GM23338 (cell line): Measurements from ENCODE around the gene ANKH. TPM values are rescaled to one million over a fixed set of nuclear protein-coding genes. Genes with fewer than 3 reads are reported as not detected.

Experiments used
- ATAC-seq: fragments of 200-7000 bp; cut with Tn5 transposase; 3 replicates; pipeline ENCODE4 v1.9.1; 2020
- DNase-seq: peaks from one replicate; pipeline ENCODE4 v3.0.0-alpha.2; 2015; ENCODE audit warnings: low spot score
- H2AFZ ChIP-seq: fragments of 200-600 bp; sonication (generic); 2 replicates; pipeline ENCODE4 v1.8.0; 2016; ENCODE audit warnings: antibody characterized with exemption, mild to moderate bottlenecking, moderate library complexity
- H3F3A ChIP-seq: fragments of 200-600 bp; sonication (generic); replicated peaks from 2 replicates; pipeline ENCODE4 v1.8.0; 2017; ENCODE audit warnings: antibody characterized with exemption, mixed run types, low read depth
- H3K27ac ChIP-seq: fragments of 200-600 bp; sonication (generic); 2 replicates; pipeline ENCODE4 v1.6.1; 2016; ENCODE audit warnings: low read depth
- H3K27me3 ChIP-seq: fragments of 200-600 bp; sonication (generic); 2 replicates; pipeline ENCODE4 v1.8.0; 2016; ENCODE audit warnings: mild to moderate bottlenecking, mixed run types, moderate library complexity; ENCODE audit not compliant: insufficient read depth
- H3K36me3 ChIP-seq: fragments of 200-600 bp; sonication (generic); 2 replicates; pipeline ENCODE4 v1.8.0; 2016; ENCODE audit warnings: mild to moderate bottlenecking; ENCODE audit not compliant: insufficient read depth
- H3K4me1 ChIP-seq: fragments of 200-600 bp; sonication (generic); 2 replicates; pipeline ENCODE4 v1.8.0; 2016; ENCODE audit warnings: mild to moderate bottlenecking, moderate library complexity; ENCODE audit not compliant: insufficient read depth
- H3K4me2 ChIP-seq: fragments of 200-600 bp; sonication (generic); 2 replicates; pipeline ENCODE4 v1.7.1; 2017; ENCODE audit warnings: mixed run types
- H3K4me3 ChIP-seq: fragments of 200-600 bp; sonication (generic); 2 replicates; pipeline ENCODE4 v1.6.1; 2016; ENCODE audit warnings: mixed run types
- H3K79me2 ChIP-seq: fragments of 200-600 bp; sonication (generic); replicated peaks from 2 replicates; pipeline ENCODE4 v1.8.0; 2017; ENCODE audit warnings: mild to moderate bottlenecking; ENCODE audit not compliant: insufficient read depth
- H3K9me2 ChIP-seq: fragments of 200-600 bp; sonication (generic); 2 replicates; pipeline ENCODE4 v1.8.0; 2017; ENCODE audit not compliant: insufficient read depth
- H4K20me1 ChIP-seq: fragments of 200-600 bp; sonication (generic); replicated peaks from 2 replicates; pipeline ENCODE4 v1.8.0; 2017; ENCODE audit warnings: mild to moderate bottlenecking; ENCODE audit not compliant: insufficient read depth
- H3K27ac Mint-ChIP-seq: 2 replicates; pipeline ENCODE4 v1.8.0; 2020; ENCODE audit warnings: inconsistent platforms, mild to moderate bottlenecking, moderate library complexity, mixed read lengths
- H3K27me3 Mint-ChIP-seq: 3 replicates; pipeline ENCODE4 v1.8.0; 2022; ENCODE audit warnings: low read depth, mild to moderate bottlenecking, moderate library complexity, mixed read lengths, inconsistent platforms; ENCODE audit not compliant: insufficient read depth, poor library complexity
- H3K36me3 Mint-ChIP-seq: 3 replicates; pipeline ENCODE4 v1.8.0; 2021; ENCODE audit warnings: low read depth, mild to moderate bottlenecking, inconsistent platforms, moderate library complexity, mixed read lengths
- H3K4me1 Mint-ChIP-seq: 3 replicates; pipeline ENCODE4 v1.8.0; 2020; ENCODE audit warnings: mild to moderate bottlenecking, inconsistent platforms, mixed read lengths
- H3K4me3 Mint-ChIP-seq: 3 replicates; pipeline ENCODE4 v1.8.0; 2021; ENCODE audit warnings: moderate library complexity, mild to moderate bottlenecking, inconsistent platforms, mixed read lengths
- H3K9me3 Mint-ChIP-seq: 3 replicates; pipeline ENCODE4 v1.8.0; 2020; ENCODE audit warnings: moderate library complexity, mild to moderate bottlenecking, inconsistent platforms, mixed read lengths
- CREB1 ChIP-seq: fragments of 250-450 bp; sonication (Bioruptor Pico); IDR thresholded peaks from 2 replicates; pipeline ENCODE4 v1.5.0; 2020; ENCODE audit warnings: low read depth, mild to moderate bottlenecking, moderate library complexity
- CTCF ChIP-seq, 2 experiments: fragments of 200-600 bp in 1 of 2; sonication (generic) in 1 of 2; conservative IDR thresholded peaks; 2 replicates each; pipeline versions ENCODE4 v1.5.1 to v1.6.1; 2016 to 2017; ENCODE audit warnings: antibody characterized with exemption in 2 of 2, low read depth in 2 of 2, mild to moderate bottlenecking in 2 of 2, moderate library complexity in 1 of 2
- ETS1 ChIP-seq: IDR thresholded peaks from 2 replicates; pipeline ENCODE4 v1.6.1; 2016; ENCODE audit warnings: antibody characterized with exemption
- EZH2 ChIP-seq: fragments of 200-600 bp; sonication (generic); IDR thresholded peaks from one replicate; pipeline ENCODE4 v1.8.0; 2017; ENCODE audit warnings: antibody characterized with exemption, mild to moderate bottlenecking, low read depth; ENCODE audit not compliant: unreplicated experiment
- EZH2phosphoT487 ChIP-seq: fragments of 200-600 bp; sonication (generic); IDR thresholded peaks from one replicate; pipeline ENCODE4 v1.8.1; 2018; ENCODE audit warnings: antibody characterized with exemption; ENCODE audit not compliant: unreplicated experiment
- POLR2AphosphoS5 ChIP-seq: IDR thresholded peaks from 2 replicates; pipeline ENCODE4 v1.6.1; 2016; ENCODE audit warnings: antibody characterized with exemption, low read depth
- ZNF114 ChIP-seq: fragments of 250-450 bp; sonication (Bioruptor Pico); IDR thresholded peaks from 2 replicates; pipeline ENCODE4 v1.5.0; 2020; ENCODE audit warnings: mild to moderate bottlenecking, moderate library complexity
- ZNF331 ChIP-seq: fragments of 250-450 bp; sonication (Bioruptor Pico); IDR thresholded peaks from 2 replicates; pipeline ENCODE4 v1.5.0; 2020; ENCODE audit warnings: low read depth, mild to moderate bottlenecking, moderate library complexity
- polyA plus RNA-seq: library from polyadenylated mRNA; unstranded; fragments of >200 nt; fragmentation: Nextera tagmentation; extraction: Ambion mirVana; gene quantifications from 2 replicates; pipeline ENCODE4 v1.2.1, GENCODE V29; 2016
- total RNA-seq: library from RNA; depleted of rRNA; stranded (reverse); fragments of >200 nt; shearing (Covaris generic); gene quantifications from 2 replicates; pipeline ENCODE4 v1.2.3, GENCODE V29; 2014
- TF ChIP-seq, protein P1 (sequence below): IDR thresholded peaks from one replicate; pipeline ENCODE4 v1.6.1; 2018; ENCODE audit warnings: antibody characterized with exemption; ENCODE audit not compliant: unreplicated experiment

The ANKH gene
- total and polyA plus RNA-seq, 2 experiments from 2014 or later = 5.0 to 6.1 TPM

GRCh38 chr5:14757850-14758249, 113.7 kb downstream of the ANKH start:
- Mint-ChIP-seq H3K27ac (no peak overlapping the region), H3K36me3 (no peaks in the 10 kb centered on the region), H3K4me3 (no peak overlapping the region), H3K9me3 (no peaks in the 10 kb centered on the region), H3K27me3 (no peaks in the 10 kb centered on the region), H3K4me1 (peaks cover 14% of the 10 kb centered on the region; the same call in 1 of the 3 replicates)
- Histone ChIP-seq H3K27ac (no peak overlapping the region), H3K9me2 (0 out of 2 replicates have a peak, but pooled peaks cover 5% of the 10 kb centered on the region), H3K4me3 (no peak overlapping the region), H3K27me3 (no peaks in the 10 kb centered on the region), H3K79me2 (no peaks in the 10 kb centered on the region), H3K4me1 (no peaks in the 10 kb centered on the region), H4K20me1 (no peaks in the 10 kb centered on the region), H3K4me2 (no peak overlapping the region), H3K36me3 (no peaks in the 10 kb centered on the region), H2AFZ (no peak overlapping the region), H3F3A (no peaks in the 10 kb centered on the region)
- TF ChIP-seq EZH2 (no peak), CTCF (conservative IDR thresholded peaks at IDR 0.05; ENCODE audit: low read depth in 2 of 2) (no peak), CREB1 (CRISPR knock-in tag) (no peak), ZNF114 (no peak), ZNF331 (CRISPR knock-in tag) (no peak), POLR2AphosphoS5 (no peak), EZH2phosphoT487 (no peak)
- TF ChIP-seq, protein P1, sequence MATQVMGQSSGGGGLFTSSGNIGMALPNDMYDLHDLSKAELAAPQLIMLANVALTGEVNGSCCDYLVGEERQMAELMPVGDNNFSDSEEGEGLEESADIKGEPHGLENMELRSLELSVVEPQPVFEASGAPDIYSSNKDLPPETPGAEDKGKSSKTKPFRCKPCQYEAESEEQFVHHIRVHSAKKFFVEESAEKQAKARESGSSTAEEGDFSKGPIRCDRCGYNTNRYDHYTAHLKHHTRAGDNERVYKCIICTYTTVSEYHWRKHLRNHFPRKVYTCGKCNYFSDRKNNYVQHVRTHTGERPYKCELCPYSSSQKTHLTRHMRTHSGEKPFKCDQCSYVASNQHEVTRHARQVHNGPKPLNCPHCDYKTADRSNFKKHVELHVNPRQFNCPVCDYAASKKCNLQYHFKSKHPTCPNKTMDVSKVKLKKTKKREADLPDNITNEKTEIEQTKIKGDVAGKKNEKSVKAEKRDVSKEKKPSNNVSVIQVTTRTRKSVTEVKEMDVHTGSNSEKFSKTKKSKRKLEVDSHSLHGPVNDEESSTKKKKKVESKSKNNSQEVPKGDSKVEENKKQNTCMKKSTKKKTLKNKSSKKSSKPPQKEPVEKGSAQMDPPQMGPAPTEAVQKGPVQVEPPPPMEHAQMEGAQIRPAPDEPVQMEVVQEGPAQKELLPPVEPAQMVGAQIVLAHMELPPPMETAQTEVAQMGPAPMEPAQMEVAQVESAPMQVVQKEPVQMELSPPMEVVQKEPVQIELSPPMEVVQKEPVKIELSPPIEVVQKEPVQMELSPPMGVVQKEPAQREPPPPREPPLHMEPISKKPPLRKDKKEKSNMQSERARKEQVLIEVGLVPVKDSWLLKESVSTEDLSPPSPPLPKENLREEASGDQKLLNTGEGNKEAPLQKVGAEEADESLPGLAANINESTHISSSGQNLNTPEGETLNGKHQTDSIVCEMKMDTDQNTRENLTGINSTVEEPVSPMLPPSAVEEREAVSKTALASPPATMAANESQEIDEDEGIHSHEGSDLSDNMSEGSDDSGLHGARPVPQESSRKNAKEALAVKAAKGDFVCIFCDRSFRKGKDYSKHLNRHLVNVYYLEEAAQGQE = no peak
- DNase-seq = no peak
- ATAC-seq = no peak

DNA sequence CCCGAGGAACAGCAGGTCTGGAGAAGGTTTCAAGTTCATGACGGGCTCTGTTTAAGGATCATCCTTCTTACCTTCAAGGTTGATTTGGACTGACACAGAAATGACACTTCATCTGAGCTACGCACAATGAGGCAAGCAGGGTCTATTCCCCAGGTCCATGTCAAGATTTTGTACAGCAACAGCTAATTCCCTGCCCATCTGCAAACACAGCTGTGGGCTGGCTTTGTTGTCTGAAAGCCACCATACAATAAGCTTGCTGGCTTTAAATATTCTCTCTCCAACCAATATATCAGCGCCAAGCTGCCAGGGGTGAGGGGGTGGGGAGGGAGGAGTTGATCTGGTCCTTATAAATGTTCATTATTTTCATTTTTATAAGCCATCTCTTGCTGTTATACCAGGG, 115.1 kb downstream of the ANKH start:
- no peaks in the 10 kb centered on the region for H3F3A ChIP-seq
- DNase-seq (no peak), ATAC-seq (no peak)
- no peaks in the 10 kb centered on the region for H3K36me3 ChIP-seq
- Mint-ChIP-seq H3K9me3 (no peaks in the 10 kb centered on the region), H3K4me3 (no peak overlapping the region), H3K4me1 (peaks cover 19% of the 10 kb centered on the region), H3K27me3 (no peaks in the 10 kb centered on the region), H3K36me3 (no peaks in the 10 kb centered on the region), H3K27ac (no peak overlapping the region)
- no peak overlapping the region for H3K4me2 ChIP-seq
- no peak overlapping the region; the same call in 1 of the 2 replicates for H3K27ac ChIP-seq
- 0 out of 2 replicates have a peak, but pooled peaks cover 5% of the 10 kb centered on the region for H3K9me2 ChIP-seq
- H3K79me2 ChIP-seq = no peaks in the 10 kb centered on the region
- H2AFZ ChIP-seq = no peak overlapping the region
- no peak overlapping the region for H3K4me3 ChIP-seq
- no peaks in the 10 kb centered on the region for H3K4me1 ChIP-seq
- TF ChIP-seq ETS1 (no peak), CREB1 (CRISPR knock-in tag) (no peak)
- TF ChIP-seq, protein P1 = no peak
- no peaks in the 10 kb centered on the region for H4K20me1 ChIP-seq
- H3K27me3 ChIP-seq = no peaks in the 10 kb centered on the region
